ENCODE measurements around the gene EARS2.
"Not testable (repeated sequence)": the region's sequence is repeated elsewhere in the genome, so short reads cannot be mapped to it uniquely, and the experiment has no call there.

EARS2 gene

GRCh38 chr16:23511731-23512130, 45.4 kb downstream of the EARS2 start:
- DNase-seq (ENCODE audit: low read depth), result no peak
- H3K4me3 ChIP-seq (ENCODE audit: low read depth, low read length), result no peak overlapping the region

- not testable (repeated sequence) for DNase-seq (ENCODE audit: low read depth)
- peak overlapping the region; percentile 69 for H3K4me3 ChIP-seq (ENCODE audit: low read depth, low read length)
These were observed 46.3 kb downstream of the EARS2 start for GRCh38 chr16:23510915-23511270.

GRCh38 chr16:23510164-23510914, 46.8 kb downstream of the EARS2 start, which contains the start of gene GGA2:
GGA2 (minus strand) TSS chr16:23510494; CDS start chr16:23510411, 83 bp downstream.
- peak within 1 kb of the TSS; percentile 69 for H3K4me3 ChIP-seq (ENCODE audit: low read depth, low read length)
- peak; percentile 37 for DNase-seq (ENCODE audit: low read depth)

GRCh38 chr16:23509782-23510163, 47.4 kb downstream of the EARS2 start:
- no peak for DNase-seq (ENCODE audit: low read depth)
- peak overlapping the region; percentile 69 for H3K4me3 ChIP-seq (ENCODE audit: low read depth, low read length)

- peak overlapping the region; percentile 69 for H3K4me3 ChIP-seq (ENCODE audit: low read depth, low read length)
- no peak for DNase-seq (ENCODE audit: low read depth)
These were observed 47.8 kb downstream of the EARS2 start for GRCh38 chr16:23509441-23509754.

- H3K4me3 ChIP-seq (ENCODE audit: low read depth, low read length), result peak overlapping the region; percentile 69
- DNase-seq (ENCODE audit: low read depth), result no peak
These were observed 48.3 kb downstream of the EARS2 start for GRCh38 chr16:23508589-23509440.

GRCh38 chr16:23506606-23506994, 50.5 kb downstream of the EARS2 start:
- no peak for DNase-seq (ENCODE audit: low read depth)
- H3K4me3 ChIP-seq (ENCODE audit: low read depth, low read length), result no peak overlapping the region

- no peak overlapping the region for H3K4me3 ChIP-seq (ENCODE audit: low read depth, low read length)
- DNase-seq (ENCODE audit: low read depth), result no peak
These were observed 51.2 kb downstream of the EARS2 start for GRCh38 chr16:23505671-23506605.

GRCh38 chr16:23505180-23505665, 51.9 kb downstream of the EARS2 start:
- no peak overlapping the region for H3K4me3 ChIP-seq (ENCODE audit: low read depth, low read length)

GRCh38 chr16:23504453-23505179, 52.5 kb downstream of the EARS2 start:
- no peak overlapping the region for H3K4me3 ChIP-seq (ENCODE audit: low read depth, low read length)
- peak; percentile 87 for DNase-seq (ENCODE audit: low read depth)

More at GRCh38 chr16:23505180-23505665, 51.9 kb downstream of the EARS2 start:
- DNase-seq (ENCODE audit: low read depth), result no peak

- DNase-seq (ENCODE audit: low read depth), result no peak
- H3K4me3 ChIP-seq (ENCODE audit: low read depth, low read length), result no peak overlapping the region
These were observed 53.1 kb downstream of the EARS2 start for GRCh38 chr16:23504076-23504452.

GRCh38 chr16:23502466-23502865, 54.7 kb downstream of the EARS2 start:
- no peak for DNase-seq (ENCODE audit: low read depth)
- no peak overlapping the region for H3K4me3 ChIP-seq (ENCODE audit: low read depth, low read length)

- DNase-seq (ENCODE audit: low read depth), result no peak
- no peak overlapping the region for H3K4me3 ChIP-seq (ENCODE audit: low read depth, low read length)
These were observed 55.9 kb downstream of the EARS2 start for GRCh38 chr16:23501291-23501690.

- DNase-seq (ENCODE audit: low read depth), result no peak
- H3K4me3 ChIP-seq (ENCODE audit: low read depth, low read length), result no peak overlapping the region
These were observed 56.3 kb downstream of the EARS2 start for GRCh38 chr16:23500862-23501225.

GRCh38 chr16:23500212-23500861, 56.8 kb downstream of the EARS2 start:
- no peak overlapping the region for H3K4me3 ChIP-seq (ENCODE audit: low read depth, low read length)

GRCh38 chr16:23499801-23500200, 57.3 kb downstream of the EARS2 start:
- H3K4me3 ChIP-seq (ENCODE audit: low read depth, low read length), result no peak overlapping the region
- DNase-seq (ENCODE audit: low read depth), result no peak

More at GRCh38 chr16:23500212-23500861, 56.8 kb downstream of the EARS2 start:
- DNase-seq (ENCODE audit: low read depth), result no peak

- H3K4me3 ChIP-seq (ENCODE audit: low read depth, low read length), result no peak overlapping the region
- no peak for DNase-seq (ENCODE audit: low read depth)
These were observed 58.3 kb downstream of the EARS2 start for GRCh38 chr16:23498863-23499262.

- no peak overlapping the region for H3K4me3 ChIP-seq (ENCODE audit: low read depth, low read length)
- no peak for DNase-seq (ENCODE audit: low read depth)
These were observed 59.6 kb downstream of the EARS2 start for GRCh38 chr16:23497543-23497868.

Data from skeletal muscle cell (primary cell).